HEK293 (cell line): ENCODE results near the gene BRI3BP.

Source experiments
- ATF2 ChIP-seq: fragments of 450-650 bp; formaldehyde crosslinking; IDR thresholded peaks from 2 replicates; pipeline ENCODE4 v1.5.1; 2016; ENCODE audit warnings: missing biosample characterization, missing genetic modification characterization, low read depth
- SALL2 ChIP-seq: fragments of 450-650 bp; formaldehyde crosslinking; IDR thresholded peaks from 2 replicates; pipeline ENCODE4 v1.5.0; 2017; ENCODE audit warnings: missing biosample characterization, mild to moderate bottlenecking, missing genetic modification characterization, borderline replicate concordance
- TCF7L2 ChIP-seq: IDR thresholded peaks from 2 replicates; pipeline ENCODE4 v1.6.1; 2011; ENCODE audit warnings: low read depth, mild to moderate bottlenecking, inconsistent platforms, low read length, moderate library complexity, borderline replicate concordance
- YY1 ChIP-seq: fragments of 450-650 bp; formaldehyde crosslinking; IDR thresholded peaks from 2 replicates; pipeline ENCODE4 v1.5.1; 2018; ENCODE audit warnings: missing biosample characterization, missing genetic modification characterization
- ZNF174 ChIP-seq: fragments of 450-650 bp; formaldehyde crosslinking; IDR thresholded peaks from 2 replicates; pipeline ENCODE4 v1.5.0; 2017; ENCODE audit warnings: missing biosample characterization, mild to moderate bottlenecking, missing genetic modification characterization
- ZNF274 ChIP-seq, 2 experiments: fragments of 200-500 bp in 1 of 2; fragments of 450-650 bp in 1 of 2; sonication (Bioruptor generic) in 1 of 2; formaldehyde crosslinking in 1 of 2; IDR thresholded peaks; 2 replicates each; pipeline versions ENCODE4 v1.5.1 to v1.6.1; 2014 to 2016; ENCODE audit warnings: borderline replicate concordance in 1 of 2, inconsistent platforms in 1 of 2, low read length in 1 of 2, missing biosample characterization in 1 of 2, missing genetic modification characterization in 1 of 2
- ZNF404 ChIP-seq: fragments of 450-650 bp; formaldehyde crosslinking; IDR thresholded peaks from 2 replicates; pipeline ENCODE4 v1.5.1; 2017; ENCODE audit warnings: missing biosample characterization, missing genetic modification characterization
- ZNF561 ChIP-seq: fragments of 450-650 bp; IDR thresholded peaks from 2 replicates; pipeline ENCODE4 v1.5.1; 2018; ENCODE audit warnings: missing biosample characterization, missing genetic modification characterization, borderline replicate concordance
- ZNF785 ChIP-seq: fragments of 450-650 bp; formaldehyde crosslinking; IDR thresholded peaks from 2 replicates; pipeline ENCODE4 v1.5.1; 2016; ENCODE audit warnings: missing biosample characterization, missing genetic modification characterization
- TF ChIP-seq, protein P1 (sequence below): fragments of 450-650 bp; formaldehyde crosslinking; IDR thresholded peaks from 2 replicates; pipeline ENCODE4 v1.5.1; 2016; ENCODE audit warnings: missing biosample characterization, missing genetic modification characterization
- TF ChIP-seq, protein P2 (sequence below): fragments of 450-650 bp; formaldehyde crosslinking; IDR thresholded peaks from 2 replicates; pipeline ENCODE4 v1.5.1; 2016; ENCODE audit warnings: missing biosample characterization, missing genetic modification characterization
- TF ChIP-seq, protein P3 (sequence below): fragments of 450-650 bp; formaldehyde crosslinking; IDR thresholded peaks from 2 replicates; pipeline ENCODE4 v1.5.1; 2017; ENCODE audit warnings: missing biosample characterization, missing genetic modification characterization

GRCh38 chr12:125003021-125003420 lies 9.6 kb downstream of the BRI3BP start:
- TF ChIP-seq TCF7L2 (no peak), SALL2 (tag by site-specific recombination) (no peak), ZNF785 (no peak), ATF2 (tag by site-specific recombination) (no peak), ZNF174 (no peak), YY1 (tag by site-specific recombination) (no peak), ZNF561 (tag by site-specific recombination) (no peak), ZNF274 (IDR thresholded peaks at IDR 0.05; ENCODE audit: low read length) (no peak), ZNF274 (tag by site-specific recombination; IDR thresholded peaks at IDR 0.05; ENCODE audit: borderline replicate concordance) (no peak), ZNF404 (tag by site-specific recombination) (no peak)
- TF ChIP-seq, protein P1, sequence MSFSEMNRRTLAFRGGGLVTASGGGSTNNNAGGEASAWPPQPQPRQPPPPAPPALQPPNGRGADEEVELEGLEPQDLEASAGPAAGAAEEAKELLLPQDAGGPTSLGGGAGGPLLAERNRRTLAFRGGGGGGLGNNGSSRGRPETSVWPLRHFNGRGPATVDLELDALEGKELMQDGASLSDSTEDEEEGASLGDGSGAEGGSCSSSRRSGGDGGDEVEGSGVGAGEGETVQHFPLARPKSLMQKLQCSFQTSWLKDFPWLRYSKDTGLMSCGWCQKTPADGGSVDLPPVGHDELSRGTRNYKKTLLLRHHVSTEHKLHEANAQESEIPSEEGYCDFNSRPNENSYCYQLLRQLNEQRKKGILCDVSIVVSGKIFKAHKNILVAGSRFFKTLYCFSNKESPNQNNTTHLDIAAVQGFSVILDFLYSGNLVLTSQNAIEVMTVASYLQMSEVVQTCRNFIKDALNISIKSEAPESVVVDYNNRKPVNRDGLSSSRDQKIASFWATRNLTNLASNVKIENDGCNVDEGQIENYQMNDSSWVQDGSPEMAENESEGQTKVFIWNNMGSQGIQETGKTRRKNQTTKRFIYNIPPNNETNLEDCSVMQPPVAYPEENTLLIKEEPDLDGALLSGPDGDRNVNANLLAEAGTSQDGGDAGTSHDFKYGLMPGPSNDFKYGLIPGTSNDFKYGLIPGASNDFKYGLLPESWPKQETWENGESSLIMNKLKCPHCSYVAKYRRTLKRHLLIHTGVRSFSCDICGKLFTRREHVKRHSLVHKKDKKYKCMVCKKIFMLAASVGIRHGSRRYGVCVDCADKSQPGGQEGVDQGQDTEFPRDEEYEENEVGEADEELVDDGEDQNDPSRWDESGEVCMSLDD (tag by site-specific recombination) = no peak
- TF ChIP-seq, protein P2, sequence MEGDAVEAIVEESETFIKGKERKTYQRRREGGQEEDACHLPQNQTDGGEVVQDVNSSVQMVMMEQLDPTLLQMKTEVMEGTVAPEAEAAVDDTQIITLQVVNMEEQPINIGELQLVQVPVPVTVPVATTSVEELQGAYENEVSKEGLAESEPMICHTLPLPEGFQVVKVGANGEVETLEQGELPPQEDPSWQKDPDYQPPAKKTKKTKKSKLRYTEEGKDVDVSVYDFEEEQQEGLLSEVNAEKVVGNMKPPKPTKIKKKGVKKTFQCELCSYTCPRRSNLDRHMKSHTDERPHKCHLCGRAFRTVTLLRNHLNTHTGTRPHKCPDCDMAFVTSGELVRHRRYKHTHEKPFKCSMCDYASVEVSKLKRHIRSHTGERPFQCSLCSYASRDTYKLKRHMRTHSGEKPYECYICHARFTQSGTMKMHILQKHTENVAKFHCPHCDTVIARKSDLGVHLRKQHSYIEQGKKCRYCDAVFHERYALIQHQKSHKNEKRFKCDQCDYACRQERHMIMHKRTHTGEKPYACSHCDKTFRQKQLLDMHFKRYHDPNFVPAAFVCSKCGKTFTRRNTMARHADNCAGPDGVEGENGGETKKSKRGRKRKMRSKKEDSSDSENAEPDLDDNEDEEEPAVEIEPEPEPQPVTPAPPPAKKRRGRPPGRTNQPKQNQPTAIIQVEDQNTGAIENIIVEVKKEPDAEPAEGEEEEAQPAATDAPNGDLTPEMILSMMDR = no peak
- TF ChIP-seq, protein P3, sequence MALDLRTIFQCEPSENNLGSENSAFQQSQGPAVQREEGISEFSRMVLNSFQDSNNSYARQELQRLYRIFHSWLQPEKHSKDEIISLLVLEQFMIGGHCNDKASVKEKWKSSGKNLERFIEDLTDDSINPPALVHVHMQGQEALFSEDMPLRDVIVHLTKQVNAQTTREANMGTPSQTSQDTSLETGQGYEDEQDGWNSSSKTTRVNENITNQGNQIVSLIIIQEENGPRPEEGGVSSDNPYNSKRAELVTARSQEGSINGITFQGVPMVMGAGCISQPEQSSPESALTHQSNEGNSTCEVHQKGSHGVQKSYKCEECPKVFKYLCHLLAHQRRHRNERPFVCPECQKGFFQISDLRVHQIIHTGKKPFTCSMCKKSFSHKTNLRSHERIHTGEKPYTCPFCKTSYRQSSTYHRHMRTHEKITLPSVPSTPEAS (tag by site-specific recombination) = no peak
